COR-L47 (cell line): ENCODE results near the gene RUNX1.

Source experiments
- DNase-seq: peaks from one replicate; lab custom pipeline; 2025; lab: John Stamatoyannopoulos, UW

The RUNX1 gene

GRCh38 chr21:34880401-34880800 lies 168.7 kb downstream of the RUNX1 start:
- DNase-seq = no peak

- DNase-seq = no peak
These were observed 170.2 kb downstream of the RUNX1 start for GRCh38 chr21:34878940-34879339.

DNA sequence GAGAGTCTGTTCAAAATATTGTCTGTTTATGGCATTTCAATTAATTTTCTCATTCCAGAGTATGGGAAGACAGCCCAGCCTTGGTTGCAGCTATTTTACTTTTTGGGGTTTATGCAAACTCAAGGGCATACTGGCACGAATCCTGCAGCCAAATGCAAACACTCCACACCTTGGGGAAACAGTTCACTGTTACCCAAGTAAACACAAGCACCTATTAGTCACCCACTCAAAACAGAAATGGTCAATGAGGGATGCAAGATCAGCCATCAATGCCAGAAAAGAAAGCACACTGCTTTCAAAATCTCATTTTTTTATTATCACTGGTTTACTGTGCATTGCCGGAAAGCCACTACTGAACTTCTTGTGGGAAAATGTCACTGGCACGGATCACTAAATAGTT lies 170.6 kb downstream of the RUNX1 start:
- DNase-seq = peak; percentile 44

GRCh38 chr21:34877485-34878128 lies 171.5 kb downstream of the RUNX1 start:
- DNase-seq = no peak

- DNase-seq = no peak
These were observed 173.3 kb downstream of the RUNX1 start for GRCh38 chr21:34875830-34876229.

DNA sequence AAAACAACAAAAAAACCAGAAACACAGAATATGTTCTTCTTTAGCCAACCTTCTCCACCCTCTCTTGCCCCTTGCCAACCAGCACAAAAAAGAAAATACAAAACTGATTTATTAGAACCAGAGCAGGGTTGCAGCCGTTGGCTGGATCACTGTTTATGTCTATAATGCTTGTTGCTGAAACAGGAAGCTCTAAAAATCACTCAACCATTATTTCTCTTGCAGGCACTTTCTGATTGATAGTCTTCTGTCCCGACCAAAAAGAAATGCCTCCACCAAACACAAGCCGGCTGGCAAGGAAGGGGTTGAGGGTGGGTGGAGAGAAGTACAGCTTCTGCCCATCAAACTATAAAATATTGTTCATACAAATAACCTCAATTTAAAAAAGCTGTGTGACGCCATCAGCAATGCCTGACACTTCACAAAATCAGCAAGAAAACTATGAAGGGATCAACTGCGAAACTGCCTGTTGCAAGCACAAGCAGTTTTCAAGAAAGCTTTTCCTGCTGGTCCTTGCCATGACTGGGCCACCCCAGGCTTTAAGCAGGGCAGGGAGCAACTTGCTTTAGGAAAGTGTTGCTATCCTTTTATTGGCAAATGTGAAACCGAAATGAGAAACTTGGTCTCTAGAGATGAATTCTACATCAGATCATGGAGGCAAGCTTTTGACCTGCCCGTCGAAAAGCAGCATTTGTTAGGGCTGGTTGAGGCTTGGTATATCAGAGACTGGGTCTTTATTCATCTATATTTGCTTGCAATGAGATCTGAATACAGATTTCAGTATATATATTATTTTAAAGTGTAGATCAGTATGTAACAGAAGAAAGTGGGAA lies 174.2 kb downstream of the RUNX1 start:
- DNase-seq = no peak

GRCh38 chr21:34871026-34871908 lies 177.8 kb downstream of the RUNX1 start:
- no peak for DNase-seq

DNA sequence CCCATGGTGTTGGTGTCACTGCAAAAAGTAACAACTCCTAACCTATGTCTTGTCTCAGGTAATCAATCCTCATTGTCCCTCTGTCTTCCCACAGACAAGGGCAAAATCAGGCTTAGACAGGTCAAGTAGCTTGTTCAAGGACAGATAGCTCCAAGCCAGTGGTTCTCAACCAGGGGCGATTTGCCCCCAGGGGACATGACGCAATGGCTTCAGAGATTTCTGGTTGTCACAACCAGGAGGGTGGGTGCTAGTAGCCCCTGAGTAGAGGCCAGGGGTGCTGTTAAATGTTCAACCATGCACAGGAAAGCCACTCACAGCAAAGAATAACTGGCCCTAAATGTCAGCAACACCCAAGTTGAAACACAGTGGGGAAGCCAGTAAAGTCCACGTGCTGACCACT lies 178.9 kb downstream of the RUNX1 start:
- no peak for DNase-seq

GRCh38 chr21:34869545-34869944 lies 179.6 kb downstream of the RUNX1 start:
- no peak for DNase-seq

DNA sequence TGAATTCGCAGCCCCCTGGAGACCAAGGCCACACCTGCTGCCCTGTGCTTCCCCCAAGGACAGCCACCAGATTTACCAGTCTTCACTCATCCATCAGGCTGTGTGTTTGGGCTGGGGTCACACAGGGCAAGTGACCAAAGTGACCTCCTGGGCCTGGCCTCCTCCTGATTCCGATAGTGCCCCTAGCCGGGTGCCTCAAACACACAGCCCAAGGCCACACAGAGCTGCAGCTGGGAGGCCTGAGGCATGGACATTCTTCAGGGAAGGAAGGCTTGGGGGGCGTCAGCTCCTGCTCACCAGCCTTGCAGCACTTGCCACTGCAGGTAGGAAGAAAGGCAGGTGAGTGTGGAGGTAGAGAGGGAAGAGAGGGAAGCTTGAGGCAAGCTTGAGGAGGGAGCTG lies 181.3 kb downstream of the RUNX1 start:
- no peak for DNase-seq

GRCh38 chr21:34865400-34866241 lies 183.5 kb downstream of the RUNX1 start:
- no peak for DNase-seq

DNA sequence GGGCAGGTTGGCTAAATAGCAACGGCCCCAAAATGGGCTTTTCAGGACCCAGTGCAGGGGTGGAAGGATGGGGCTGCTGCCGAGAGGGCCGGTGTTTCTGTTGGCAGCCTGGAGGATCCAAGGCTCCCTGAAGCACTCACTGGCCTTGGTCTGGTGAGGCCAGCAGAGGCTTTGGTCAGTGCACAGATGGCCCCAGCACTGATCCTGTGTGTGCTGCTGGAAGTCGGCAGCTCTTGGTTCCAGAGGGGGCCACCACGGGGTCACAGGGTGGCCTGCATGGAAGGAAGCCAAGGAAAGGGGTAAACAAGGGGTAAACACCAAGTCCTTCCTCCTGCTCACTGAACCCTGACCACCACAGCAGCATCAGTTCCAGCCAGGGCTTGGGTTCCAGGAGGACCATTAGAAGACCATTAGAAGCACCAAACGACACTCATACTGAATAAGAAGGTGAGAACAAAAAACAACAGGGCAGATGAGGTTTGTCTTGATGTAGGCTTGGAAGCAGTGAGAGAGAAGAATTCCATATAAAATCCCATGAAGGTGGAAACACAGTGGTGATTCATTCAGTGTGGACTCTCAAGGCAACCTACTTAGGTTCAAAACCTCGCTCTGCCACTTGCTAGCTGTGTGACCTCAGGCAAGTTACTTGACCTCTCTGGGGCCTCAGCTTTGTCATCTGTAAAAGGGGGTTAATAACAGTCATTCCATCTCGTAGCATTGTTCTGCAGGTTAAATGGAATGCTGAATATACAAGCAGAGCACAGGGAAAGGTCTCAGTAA lies 184.5 kb downstream of the RUNX1 start:
- no peak for DNase-seq

GRCh38 chr21:34862951-34863350 lies 186.2 kb downstream of the RUNX1 start:
- no peak for DNase-seq

GRCh38 chr21:34861258-34861657 lies 187.8 kb downstream of the RUNX1 start:
- DNase-seq = no peak

DNA sequence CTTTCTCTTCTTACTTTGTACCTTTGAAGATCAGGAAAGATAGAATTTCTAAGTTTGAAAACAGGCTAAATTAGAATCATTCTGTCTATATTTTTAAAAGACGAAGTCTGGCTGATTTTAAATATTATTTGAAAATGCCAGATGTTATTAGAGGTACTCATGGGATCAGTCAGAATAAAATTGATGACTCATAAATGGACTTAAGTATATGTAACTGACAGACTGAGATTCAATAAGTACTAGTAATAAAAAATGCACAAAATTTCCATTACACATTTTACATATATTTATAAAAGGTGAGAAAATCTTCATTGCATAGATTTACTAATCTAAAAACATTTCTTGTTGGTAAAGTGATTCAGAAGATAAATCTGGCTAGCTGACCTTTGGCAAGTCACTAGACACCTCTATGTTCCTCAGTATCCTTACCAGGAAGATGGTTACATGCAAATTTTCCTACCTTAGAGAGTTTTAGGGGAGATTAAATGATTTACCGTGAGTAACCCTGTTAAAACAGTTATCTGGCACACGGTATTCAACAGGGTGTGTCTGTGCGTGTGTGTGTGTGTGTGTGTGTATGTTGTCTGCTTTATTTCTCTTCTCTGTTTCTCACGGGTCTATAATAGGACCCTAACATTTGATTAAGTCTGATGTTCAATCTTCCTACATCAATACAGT lies 189.0 kb downstream of the RUNX1 start:
- DNase-seq = no peak

DNA sequence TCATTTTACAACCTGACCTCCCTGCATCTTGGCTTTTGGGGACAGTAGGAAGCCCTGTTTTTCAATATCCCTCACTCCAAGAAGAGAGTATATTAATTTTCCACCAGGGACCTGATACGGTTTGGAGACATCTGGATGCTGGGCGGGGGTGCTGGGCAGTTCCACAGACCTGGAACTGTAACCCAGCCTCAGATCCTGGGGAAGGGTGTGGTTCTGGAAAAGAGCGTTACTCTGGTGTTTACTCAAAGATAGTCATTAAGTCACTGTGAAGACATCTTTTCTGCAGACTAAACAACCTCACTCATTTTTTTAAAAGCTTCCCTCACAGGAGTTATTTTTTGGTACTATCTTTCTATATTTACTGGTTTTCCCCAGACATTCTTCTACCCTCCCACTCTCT lies 190.5 kb downstream of the RUNX1 start:
- no peak for DNase-seq

- no peak for DNase-seq
These were observed 191.2 kb downstream of the RUNX1 start for GRCh38 chr21:34857874-34858273.

DNA sequence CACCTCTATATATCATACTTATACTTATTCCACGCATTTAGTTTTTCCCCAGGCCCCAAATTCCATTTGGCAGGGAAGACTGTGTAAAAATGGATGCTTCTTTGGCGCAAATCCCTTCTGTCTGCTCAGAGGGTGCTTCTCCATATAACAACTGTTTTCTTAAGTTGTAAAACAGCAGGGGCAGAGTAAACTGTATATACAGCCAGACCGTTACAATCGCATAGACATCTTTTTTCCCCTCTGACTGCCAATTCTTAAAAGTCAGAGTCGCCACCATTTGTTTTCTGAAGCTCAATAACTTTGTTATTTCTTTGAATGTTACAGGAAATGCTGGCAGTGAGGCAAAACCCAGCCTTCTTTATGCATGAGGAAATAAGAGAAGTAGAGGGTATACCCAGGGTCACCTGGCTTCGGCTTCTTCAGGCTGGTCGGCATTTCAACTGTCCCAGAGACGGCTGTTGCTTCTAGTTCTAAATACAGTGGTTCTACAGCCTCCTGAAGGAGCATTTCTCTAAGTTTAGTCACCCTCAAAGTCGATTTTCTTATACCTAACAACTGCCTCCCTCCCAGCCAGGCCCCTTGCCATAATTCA lies 191.9 kb downstream of the RUNX1 start:
- no peak for DNase-seq

DNA sequence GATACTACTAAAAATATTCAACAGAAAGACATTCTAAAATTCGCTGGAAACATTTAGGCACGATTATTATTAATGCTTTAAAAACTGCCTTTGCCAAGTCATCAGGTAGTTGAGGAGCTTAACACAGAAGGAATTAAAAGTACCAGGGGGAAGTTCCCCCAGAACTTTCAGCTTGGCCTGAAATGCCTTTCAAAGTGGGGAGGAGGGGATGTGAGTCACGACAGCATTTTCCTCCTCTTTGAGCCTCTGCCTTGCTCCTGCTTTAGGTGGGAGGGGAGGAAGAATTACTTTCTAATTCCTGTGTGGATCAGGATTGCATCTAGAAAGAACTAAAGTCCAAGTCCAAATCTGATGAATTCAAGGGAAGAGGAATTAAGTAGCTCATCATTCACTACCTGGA lies 196.7 kb downstream of the RUNX1 start:
- DNase-seq = no peak

- no peak for DNase-seq
These were observed 198.9 kb downstream of the RUNX1 start for GRCh38 chr21:34850166-34850690.
